ENCODE measurements around the gene CNDP1. TPM values are rescaled to one million over a fixed set of nuclear protein-coding genes. Genes with fewer than 3 reads are reported as not detected.

CNDP1 gene
- polyA plus RNA-seq, 1 of the 3 experiments (the other 2 are of a cell fraction) = not detected

DNA sequence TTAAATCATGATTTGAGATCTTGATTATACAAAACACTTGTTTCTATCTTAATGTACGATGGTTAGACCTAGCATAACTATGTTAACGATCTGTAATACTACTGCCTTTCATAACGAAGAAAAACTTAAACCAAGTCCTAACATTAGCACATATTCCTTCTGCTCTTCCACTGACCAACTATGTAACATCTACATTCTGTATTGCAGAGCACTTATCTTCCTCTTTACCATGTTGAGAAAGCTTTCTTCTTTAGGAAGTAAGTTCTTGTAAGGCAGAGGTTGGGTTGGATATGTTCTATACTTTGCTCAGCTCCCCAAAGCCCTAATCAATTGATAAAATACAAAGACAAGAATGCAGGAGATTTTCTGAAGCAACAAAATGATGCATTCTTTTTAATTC, 55.5 kb downstream of the CNDP1 start:
- no peaks in the 10 kb centered on the region for H3K9me2 ChIP-seq
- DNase-seq = no peak
- H3K27ac ChIP-seq (ENCODE audit: low read depth in 2 of 2, low read length in 1 of 2) = no peak overlapping the region
- peaks cover 4% of the 10 kb centered on the region; the same call in 1 of the 2 replicates for H3K79me2 ChIP-seq (ENCODE audit: insufficient read depth)
- H4K20me1 ChIP-seq (ENCODE audit: insufficient read depth) = no peaks in the 10 kb centered on the region
- CTCF ChIA-PET = interaction anchor here (2.2 kb wide), 1 partner anchor 9 kb away, joined by 5 read pairs; no protein-coding TSS in a partner anchor
- no peaks in the 10 kb centered on the region for H3K9me3 ChIP-seq
- no peaks in the 10 kb centered on the region; the same call in 1 of the 2 replicates for H3K27me3 ChIP-seq (ENCODE audit: insufficient read depth)
- TF ChIP-seq, protein P1, sequence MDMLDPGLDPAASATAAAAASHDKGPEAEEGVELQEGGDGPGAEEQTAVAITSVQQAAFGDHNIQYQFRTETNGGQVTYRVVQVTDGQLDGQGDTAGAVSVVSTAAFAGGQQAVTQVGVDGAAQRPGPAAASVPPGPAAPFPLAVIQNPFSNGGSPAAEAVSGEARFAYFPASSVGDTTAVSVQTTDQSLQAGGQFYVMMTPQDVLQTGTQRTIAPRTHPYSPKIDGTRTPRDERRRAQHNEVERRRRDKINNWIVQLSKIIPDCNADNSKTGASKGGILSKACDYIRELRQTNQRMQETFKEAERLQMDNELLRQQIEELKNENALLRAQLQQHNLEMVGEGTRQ (IDR thresholded peaks at IDR 0.05; ENCODE audit: borderline replicate concordance, low read depth, low read length) = no peak
- TF ChIP-seq ELF1 (IDR thresholded peaks at IDR 0.05) (no peak), FOXJ3 (CRISPR knock-in tag; IDR thresholded peaks at IDR 0.05) (no peak), JUND (IDR thresholded peaks at IDR 0.05) (no peak)
- TF ChIP-seq, protein P2, sequence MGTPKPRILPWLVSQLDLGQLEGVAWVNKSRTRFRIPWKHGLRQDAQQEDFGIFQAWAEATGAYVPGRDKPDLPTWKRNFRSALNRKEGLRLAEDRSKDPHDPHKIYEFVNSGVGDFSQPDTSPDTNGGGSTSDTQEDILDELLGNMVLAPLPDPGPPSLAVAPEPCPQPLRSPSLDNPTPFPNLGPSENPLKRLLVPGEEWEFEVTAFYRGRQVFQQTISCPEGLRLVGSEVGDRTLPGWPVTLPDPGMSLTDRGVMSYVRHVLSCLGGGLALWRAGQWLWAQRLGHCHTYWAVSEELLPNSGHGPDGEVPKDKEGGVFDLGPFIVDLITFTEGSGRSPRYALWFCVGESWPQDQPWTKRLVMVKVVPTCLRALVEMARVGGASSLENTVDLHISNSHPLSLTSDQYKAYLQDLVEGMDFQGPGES (IDR thresholded peaks at IDR 0.05; ENCODE audit: low read depth, low read length) = no peak
- POLR2A ChIA-PET = no interaction called here
- no peaks in the 10 kb centered on the region for H3F3A ChIP-seq (replicated peaks; ENCODE audit: insufficient read depth)
- no peak overlapping the region for H3K4me2 ChIP-seq
- WGBS (ENCODE audit: low lambda C conversion rate) = 39% methylated on average over 3 of the region's 3 CpGs
- no peak overlapping the region for H3K9ac ChIP-seq
- H3K4me1 ChIP-seq (ENCODE audit: control insufficient read depth in 1 of 2, insufficient read depth in 2 of 2, low read depth in 1 of 2, low read length in 1 of 2) = no peaks in the 10 kb centered on the region; a peak in 1 of 4 replicates
- H3K4me3 ChIP-seq (ENCODE audit: low read depth in 2 of 2, low read length in 1 of 2) = no peak overlapping the region
- H3K36me3 ChIP-seq (replicated peaks in 1 of 2; ENCODE audit: control insufficient read depth in 1 of 2, insufficient read depth in 2 of 2, low read length in 1 of 2) = peaks cover 20 to 27% of the 10 kb centered on the region in 2 experiments
- H2AFZ ChIP-seq (ENCODE audit: low read depth) = no peak overlapping the region

DNA sequence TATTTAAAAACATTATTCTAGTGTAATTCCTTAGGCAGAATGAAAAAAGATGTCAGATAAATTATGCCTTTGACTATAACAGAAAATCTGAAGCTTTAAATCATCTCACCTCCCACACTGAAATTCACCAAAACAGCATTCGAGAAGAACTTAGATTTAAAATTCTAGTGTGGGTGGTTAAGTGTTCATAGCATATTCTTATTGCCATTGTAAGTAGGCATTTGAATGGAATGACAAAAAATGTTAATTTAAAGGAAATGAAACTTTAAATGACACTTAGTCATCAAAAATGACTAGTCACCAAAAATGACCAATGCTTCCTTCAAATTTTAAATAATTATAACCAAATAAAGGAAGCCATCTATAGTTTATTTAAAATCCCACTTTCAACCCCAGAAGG, 56.4 kb downstream of the CNDP1 start:
- no peak for DNase-seq
- Histone ChIP-seq H2AFZ (ENCODE audit: low read depth) (no peak overlapping the region), H3K27ac (ENCODE audit: low read depth in 2 of 2, low read length in 1 of 2) (no peak overlapping the region), H3K36me3 (replicated peaks in 1 of 2; ENCODE audit: control insufficient read depth in 1 of 2, insufficient read depth in 2 of 2, low read length in 1 of 2) (peaks cover 21 to 36% of the 10 kb centered on the region in 2 experiments), H3F3A (replicated peaks; ENCODE audit: insufficient read depth) (no peaks in the 10 kb centered on the region), H3K9ac (no peak overlapping the region), H3K4me2 (no peak overlapping the region), H3K79me2 (ENCODE audit: insufficient read depth) (peaks cover 13% of the 10 kb centered on the region), H4K20me1 (ENCODE audit: insufficient read depth) (no peaks in the 10 kb centered on the region), H3K27me3 (ENCODE audit: insufficient read depth) (no peaks in the 10 kb centered on the region; the same call in 1 of the 2 replicates), H3K4me1 (ENCODE audit: control insufficient read depth in 1 of 2, insufficient read depth in 2 of 2, low read depth in 1 of 2, low read length in 1 of 2) (peaks cover 0 to 6% of the 10 kb centered on the region in 2 experiments; a peak in 3 of 4 replicates), H3K9me3 (no peaks in the 10 kb centered on the region), H3K9me2 (no peaks in the 10 kb centered on the region), H3K4me3 (ENCODE audit: low read depth in 2 of 2, low read length in 1 of 2) (no peak overlapping the region)
- CTCF ChIA-PET = interaction anchor here (1.0 to 2.2 kb wide), 2 partner anchors 10 to 39 kb away, joined by 3 to 5 read pairs; no protein-coding TSS in a partner anchor
- POLR2A ChIA-PET = no interaction called here
- WGBS (ENCODE audit: low lambda C conversion rate) = 52% methylated on average over 1 of the region's 1 CpG
- TF ChIP-seq MXI1 (IDR thresholded peaks at IDR 0.05; ENCODE audit: low read depth, low read length) = no peak
- TF ChIP-seq, protein P3, sequence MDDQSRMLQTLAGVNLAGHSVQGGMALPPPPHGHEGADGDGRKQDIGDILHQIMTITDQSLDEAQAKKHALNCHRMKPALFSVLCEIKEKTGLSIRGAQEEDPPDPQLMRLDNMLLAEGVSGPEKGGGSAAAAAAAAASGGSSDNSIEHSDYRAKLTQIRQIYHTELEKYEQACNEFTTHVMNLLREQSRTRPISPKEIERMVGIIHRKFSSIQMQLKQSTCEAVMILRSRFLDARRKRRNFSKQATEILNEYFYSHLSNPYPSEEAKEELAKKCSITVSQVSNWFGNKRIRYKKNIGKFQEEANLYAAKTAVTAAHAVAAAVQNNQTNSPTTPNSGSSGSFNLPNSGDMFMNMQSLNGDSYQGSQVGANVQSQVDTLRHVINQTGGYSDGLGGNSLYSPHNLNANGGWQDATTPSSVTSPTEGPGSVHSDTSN (IDR thresholded peaks at IDR 0.05) = no peak
- TF ChIP-seq, protein P4, sequence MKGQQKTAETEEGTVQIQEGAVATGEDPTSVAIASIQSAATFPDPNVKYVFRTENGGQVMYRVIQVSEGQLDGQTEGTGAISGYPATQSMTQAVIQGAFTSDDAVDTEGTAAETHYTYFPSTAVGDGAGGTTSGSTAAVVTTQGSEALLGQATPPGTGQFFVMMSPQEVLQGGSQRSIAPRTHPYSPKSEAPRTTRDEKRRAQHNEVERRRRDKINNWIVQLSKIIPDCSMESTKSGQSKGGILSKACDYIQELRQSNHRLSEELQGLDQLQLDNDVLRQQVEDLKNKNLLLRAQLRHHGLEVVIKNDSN (IDR thresholded peaks at IDR 0.05; ENCODE audit: borderline replicate concordance, low read depth) = no peak
- TF ChIP-seq, protein P5, sequence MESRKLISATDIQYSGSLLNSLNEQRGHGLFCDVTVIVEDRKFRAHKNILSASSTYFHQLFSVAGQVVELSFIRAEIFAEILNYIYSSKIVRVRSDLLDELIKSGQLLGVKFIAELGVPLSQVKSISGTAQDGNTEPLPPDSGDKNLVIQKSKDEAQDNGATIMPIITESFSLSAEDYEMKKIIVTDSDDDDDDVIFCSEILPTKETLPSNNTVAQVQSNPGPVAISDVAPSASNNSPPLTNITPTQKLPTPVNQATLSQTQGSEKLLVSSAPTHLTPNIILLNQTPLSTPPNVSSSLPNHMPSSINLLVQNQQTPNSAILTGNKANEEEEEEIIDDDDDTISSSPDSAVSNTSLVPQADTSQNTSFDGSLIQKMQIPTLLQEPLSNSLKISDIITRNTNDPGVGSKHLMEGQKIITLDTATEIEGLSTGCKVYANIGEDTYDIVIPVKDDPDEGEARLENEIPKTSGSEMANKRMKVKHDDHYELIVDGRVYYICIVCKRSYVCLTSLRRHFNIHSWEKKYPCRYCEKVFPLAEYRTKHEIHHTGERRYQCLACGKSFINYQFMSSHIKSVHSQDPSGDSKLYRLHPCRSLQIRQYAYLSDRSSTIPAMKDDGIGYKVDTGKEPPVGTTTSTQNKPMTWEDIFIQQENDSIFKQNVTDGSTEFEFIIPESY (IDR thresholded peaks at IDR 0.05; ENCODE audit: borderline replicate concordance, low read depth) = no peak
- TF ChIP-seq RXRA (IDR thresholded peaks at IDR 0.05; ENCODE audit: borderline replicate concordance, low read depth) = no peak
- no peak for TF ChIP-seq YY1 (IDR thresholded peaks at IDR 0.05; ENCODE audit: low read depth)
- no peak for TF ChIP-seq TEAD4 (IDR thresholded peaks at IDR 0.05; ENCODE audit: borderline replicate concordance, insufficient read depth)
- TF ChIP-seq, protein P6, sequence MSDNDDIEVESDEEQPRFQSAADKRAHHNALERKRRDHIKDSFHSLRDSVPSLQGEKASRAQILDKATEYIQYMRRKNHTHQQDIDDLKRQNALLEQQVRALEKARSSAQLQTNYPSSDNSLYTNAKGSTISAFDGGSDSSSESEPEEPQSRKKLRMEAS (IDR thresholded peaks at IDR 0.05; ENCODE audit: low read depth) = no peak
- TF ChIP-seq, protein P7, sequence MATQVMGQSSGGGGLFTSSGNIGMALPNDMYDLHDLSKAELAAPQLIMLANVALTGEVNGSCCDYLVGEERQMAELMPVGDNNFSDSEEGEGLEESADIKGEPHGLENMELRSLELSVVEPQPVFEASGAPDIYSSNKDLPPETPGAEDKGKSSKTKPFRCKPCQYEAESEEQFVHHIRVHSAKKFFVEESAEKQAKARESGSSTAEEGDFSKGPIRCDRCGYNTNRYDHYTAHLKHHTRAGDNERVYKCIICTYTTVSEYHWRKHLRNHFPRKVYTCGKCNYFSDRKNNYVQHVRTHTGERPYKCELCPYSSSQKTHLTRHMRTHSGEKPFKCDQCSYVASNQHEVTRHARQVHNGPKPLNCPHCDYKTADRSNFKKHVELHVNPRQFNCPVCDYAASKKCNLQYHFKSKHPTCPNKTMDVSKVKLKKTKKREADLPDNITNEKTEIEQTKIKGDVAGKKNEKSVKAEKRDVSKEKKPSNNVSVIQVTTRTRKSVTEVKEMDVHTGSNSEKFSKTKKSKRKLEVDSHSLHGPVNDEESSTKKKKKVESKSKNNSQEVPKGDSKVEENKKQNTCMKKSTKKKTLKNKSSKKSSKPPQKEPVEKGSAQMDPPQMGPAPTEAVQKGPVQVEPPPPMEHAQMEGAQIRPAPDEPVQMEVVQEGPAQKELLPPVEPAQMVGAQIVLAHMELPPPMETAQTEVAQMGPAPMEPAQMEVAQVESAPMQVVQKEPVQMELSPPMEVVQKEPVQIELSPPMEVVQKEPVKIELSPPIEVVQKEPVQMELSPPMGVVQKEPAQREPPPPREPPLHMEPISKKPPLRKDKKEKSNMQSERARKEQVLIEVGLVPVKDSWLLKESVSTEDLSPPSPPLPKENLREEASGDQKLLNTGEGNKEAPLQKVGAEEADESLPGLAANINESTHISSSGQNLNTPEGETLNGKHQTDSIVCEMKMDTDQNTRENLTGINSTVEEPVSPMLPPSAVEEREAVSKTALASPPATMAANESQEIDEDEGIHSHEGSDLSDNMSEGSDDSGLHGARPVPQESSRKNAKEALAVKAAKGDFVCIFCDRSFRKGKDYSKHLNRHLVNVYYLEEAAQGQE (IDR thresholded peaks at IDR 0.05; ENCODE audit: low read depth, low read length) = no peak
- TF ChIP-seq EZH2phosphoT487 (IDR thresholded peaks at IDR 0.05; ENCODE audit: borderline replicate concordance, low read depth) = no peak
- no peak for TF ChIP-seq CHD2 (IDR thresholded peaks at IDR 0.05; ENCODE audit: low read length, partially characterized antibody)
- no peak for TF ChIP-seq GABPA (IDR thresholded peaks at IDR 0.05; ENCODE audit: low read depth)
- no peak for TF ChIP-seq JUND (IDR thresholded peaks at IDR 0.05)
